HG02763 (cell line): ENCODE results near the gene CACNA2D1.
"Not testable (repeated sequence)": the region's sequence is repeated elsewhere in the genome, so short reads cannot be mapped to it uniquely, and the experiment has no call there.

Experiments used
- ATAC-seq: cut with Tn5 transposase; IDR thresholded peaks from one replicate; pipeline ENCODE4 v1.9.1; 2021; ENCODE audit warnings: mild to moderate bottlenecking, moderate library complexity; ENCODE audit not compliant: unreplicated experiment

Gene CACNA2D1

GRCh38 chr7:82393840-82394220 is 49.7 kb downstream of the CACNA2D1 start:
- no peak for ATAC-seq

- ATAC-seq = no peak
Measured at GRCh38 chr7:82393076-82393839, 50.3 kb downstream of the CACNA2D1 start.

- ATAC-seq = no peak
Measured at GRCh38 chr7:82390936-82391335, 52.6 kb downstream of the CACNA2D1 start.

GRCh38 chr7:82389876-82390275 is 53.7 kb downstream of the CACNA2D1 start:
- no peak for ATAC-seq

- ATAC-seq = no peak
Measured at GRCh38 chr7:82388138-82388537, 55.4 kb downstream of the CACNA2D1 start.

GRCh38 chr7:82386571-82386970 is 57.0 kb downstream of the CACNA2D1 start:
- not testable (repeated sequence) for ATAC-seq

- no peak for ATAC-seq
Measured at GRCh38 chr7:82384779-82385178, 58.8 kb downstream of the CACNA2D1 start.

GRCh38 chr7:82384051-82384464 is 59.5 kb downstream of the CACNA2D1 start:
- no peak for ATAC-seq

GRCh38 chr7:82382276-82382675 is 61.3 kb downstream of the CACNA2D1 start:
- ATAC-seq = no peak

GRCh38 chr7:82376739-82377138 is 66.8 kb downstream of the CACNA2D1 start:
- ATAC-seq = no peak

- no peak for ATAC-seq
Measured at GRCh38 chr7:82375713-82376112, 67.9 kb downstream of the CACNA2D1 start.

- ATAC-seq = no peak
Measured at GRCh38 chr7:82375129-82375528, 68.4 kb downstream of the CACNA2D1 start.

- ATAC-seq = no peak
Measured at GRCh38 chr7:82373926-82374635, 69.5 kb downstream of the CACNA2D1 start.

- no peak for ATAC-seq
Measured at GRCh38 chr7:82364671-82365070, 78.9 kb downstream of the CACNA2D1 start.

- ATAC-seq = no peak
Measured at GRCh38 chr7:82364048-82364447, 79.5 kb downstream of the CACNA2D1 start.

GRCh38 chr7:82362129-82362706 is 81.4 kb downstream of the CACNA2D1 start:
- no peak for ATAC-seq

- ATAC-seq = no peak
Measured at GRCh38 chr7:82360591-82361368, 82.8 kb downstream of the CACNA2D1 start.

- ATAC-seq = no peak
Measured at GRCh38 chr7:82359426-82359825, 84.2 kb downstream of the CACNA2D1 start.

- no peak for ATAC-seq
Measured at GRCh38 chr7:82358923-82359322, 84.7 kb downstream of the CACNA2D1 start.

- ATAC-seq = no peak
Measured at GRCh38 chr7:82358009-82358578, 85.5 kb downstream of the CACNA2D1 start.

GRCh38 chr7:82348251-82348650 is 95.3 kb downstream of the CACNA2D1 start:
- ATAC-seq = no peak
